Activated T-cell treated with anti-CD3 and anti-CD28 coated beads, Interleukin-2, amount 50 U/mL, for 4 hours (primary cell): ENCODE data around the gene TMEM213. TPM values are rescaled to one million over a fixed set of nuclear protein-coding genes. Genes with fewer than 3 reads are reported as not detected.
"Not testable (repeated sequence)": the region's sequence is repeated elsewhere in the genome, so short reads cannot be mapped to it uniquely, and the experiment has no call there.

Experiments
- ATAC-seq, 2 donors: fragments of 200-7000 bp; cut with Tn5 transposase; one replicate each; pipeline ENCODE4 v1.10.0; 2021
- DNase-seq: peaks from one replicate; pipeline ENCODE4 v3.0.0-alpha.2; 2020
- H3K27me3 Mint-ChIP-seq: one replicate; pipeline ENCODE4 v1.8.0; 2021; ENCODE audit warnings: low read depth, mixed read lengths
- H3K36me3 Mint-ChIP-seq: one replicate; pipeline ENCODE4 v1.8.0; 2022; ENCODE audit warnings: mixed read lengths; ENCODE audit not compliant: insufficient read depth
- H3K4me1 Mint-ChIP-seq: one replicate; pipeline ENCODE4 v1.8.0; 2021; ENCODE audit warnings: low read depth, mixed read lengths
- H3K4me3 Mint-ChIP-seq: one replicate; pipeline ENCODE4 v1.8.0; 2021; ENCODE audit warnings: mild to moderate bottlenecking, moderate library complexity, mixed read lengths
- H3K9me3 Mint-ChIP-seq: one replicate; pipeline ENCODE4 v1.8.0; 2021; ENCODE audit warnings: mixed read lengths
- total RNA-seq, 3 donors: library from RNA; stranded (reverse); gene quantifications; one replicate each; pipeline ENCODE4 v1.2.1, GENCODE V29; 2021

TMEM213 gene
- total RNA-seq, 3 donors from 2014 or later: not detected

- Mint-ChIP-seq H3K4me3 (no peak overlapping the region), H3K9me3 (no peaks in the 10 kb centered on the region), H3K27me3 (no peaks in the 10 kb centered on the region), H3K36me3 (no peaks in the 10 kb centered on the region), H3K4me1 (no peaks in the 10 kb centered on the region)
- DNase-seq: no peak
- ATAC-seq: no peak
Observed at GRCh38 chr7:138773817-138774216, 24.0 kb upstream of the TMEM213 start.

- Mint-ChIP-seq H3K36me3 (no peaks in the 10 kb centered on the region), H3K4me3 (no peak overlapping the region), H3K4me1 (no peaks in the 10 kb centered on the region)
Observed at GRCh38 chr7:138776166-138776833, 21.5 kb upstream of the TMEM213 start.

GRCh38 chr7:138781004-138781403 lies 16.8 kb upstream of the TMEM213 start:
- no peak for DNase-seq
- peaks cover 6% of the 10 kb centered on the region for H3K9me3 Mint-ChIP-seq
- no peak overlapping the region for H3K4me3 Mint-ChIP-seq
- no peak for ATAC-seq
- H3K36me3 Mint-ChIP-seq: no peaks in the 10 kb centered on the region
- H3K27me3 Mint-ChIP-seq: peaks cover 6% of the 10 kb centered on the region
- H3K4me1 Mint-ChIP-seq: no peaks in the 10 kb centered on the region

More at GRCh38 chr7:138776166-138776833, 21.5 kb upstream of the TMEM213 start:
- ATAC-seq (no peak), DNase-seq (no peak)
- H3K9me3 Mint-ChIP-seq: no peaks in the 10 kb centered on the region
- no peaks in the 10 kb centered on the region for H3K27me3 Mint-ChIP-seq

- peaks cover 6% of the 10 kb centered on the region for H3K27me3 Mint-ChIP-seq
- H3K4me1 Mint-ChIP-seq: no peaks in the 10 kb centered on the region
- ATAC-seq (no peak), DNase-seq (no peak)
- no peaks in the 10 kb centered on the region for H3K36me3 Mint-ChIP-seq
- peaks cover 19% of the 10 kb centered on the region for H3K9me3 Mint-ChIP-seq
- H3K4me3 Mint-ChIP-seq: no peak overlapping the region
Observed at GRCh38 chr7:138784692-138785091, 13.1 kb upstream of the TMEM213 start.

- no peak for ATAC-seq
- no peaks in the 10 kb centered on the region for H3K36me3 Mint-ChIP-seq
- H3K27me3 Mint-ChIP-seq: peaks cover 6% of the 10 kb centered on the region
- H3K9me3 Mint-ChIP-seq: peaks cover 19% of the 10 kb centered on the region
- no peak for DNase-seq
- no peak overlapping the region for H3K4me3 Mint-ChIP-seq
- no peaks in the 10 kb centered on the region for H3K4me1 Mint-ChIP-seq
Observed at GRCh38 chr7:138785587-138786437, 12.0 kb upstream of the TMEM213 start.

GRCh38 chr7:138796038-138796615 lies 1.7 kb upstream of the TMEM213 start:
- peaks cover 7% of the 10 kb centered on the region for H3K4me1 Mint-ChIP-seq
- H3K36me3 Mint-ChIP-seq: no peaks in the 10 kb centered on the region
- H3K27me3 Mint-ChIP-seq: peaks cover 3% of the 10 kb centered on the region
- H3K4me3 Mint-ChIP-seq: no peak overlapping the region
- no peaks in the 10 kb centered on the region for H3K9me3 Mint-ChIP-seq
- DNase-seq (no peak), ATAC-seq (no peak)

GRCh38 chr7:138797046-138797445 lies 748 bp upstream of the TMEM213 start:
- not testable (repeated sequence) for H3K36me3 Mint-ChIP-seq, ATAC-seq, H3K9me3 Mint-ChIP-seq, H3K4me3 Mint-ChIP-seq, DNase-seq, H3K4me1 Mint-ChIP-seq, H3K27me3 Mint-ChIP-seq

- no peaks in the 10 kb centered on the region for H3K9me3 Mint-ChIP-seq
- H3K36me3 Mint-ChIP-seq: no peaks in the 10 kb centered on the region
- H3K4me1 Mint-ChIP-seq: peaks cover 7% of the 10 kb centered on the region
- ATAC-seq (no peak), DNase-seq (no peak)
- H3K4me3 Mint-ChIP-seq: no peak overlapping the region
- peaks cover 3% of the 10 kb centered on the region for H3K27me3 Mint-ChIP-seq
Observed at GRCh38 chr7:138798836-138799235, 1.0 kb downstream of the TMEM213 start.

GRCh38 chr7:138799336-138800000 lies 1.7 kb downstream of the TMEM213 start:
- DNase-seq (no peak), ATAC-seq (no peak)
- H3K4me1 Mint-ChIP-seq: peaks cover 7% of the 10 kb centered on the region
- peaks cover 6% of the 10 kb centered on the region for H3K27me3 Mint-ChIP-seq
- no peaks in the 10 kb centered on the region for H3K9me3 Mint-ChIP-seq
- H3K4me3 Mint-ChIP-seq: no peak overlapping the region
- no peaks in the 10 kb centered on the region for H3K36me3 Mint-ChIP-seq

GRCh38 chr7:138801256-138801655 lies 3.5 kb downstream of the TMEM213 start:
- H3K4me3 Mint-ChIP-seq: no peak overlapping the region
- peaks cover 7% of the 10 kb centered on the region for H3K27me3 Mint-ChIP-seq
- DNase-seq: no peak
- no peaks in the 10 kb centered on the region for H3K9me3 Mint-ChIP-seq
- ATAC-seq: no peak
- H3K4me1 Mint-ChIP-seq: peaks cover 7% of the 10 kb centered on the region
- no peaks in the 10 kb centered on the region for H3K36me3 Mint-ChIP-seq

- Mint-ChIP-seq H3K4me1 (peaks cover 4% of the 10 kb centered on the region), H3K27me3 (peaks cover 7% of the 10 kb centered on the region), H3K9me3 (no peaks in the 10 kb centered on the region), H3K4me3 (no peak overlapping the region), H3K36me3 (no peaks in the 10 kb centered on the region)
- no peak for DNase-seq
- no peak for ATAC-seq
Observed at GRCh38 chr7:138802706-138803105, 4.9 kb downstream of the TMEM213 start.

GRCh38 chr7:138804618-138805017 lies 6.8 kb downstream of the TMEM213 start:
- peak in 1 of 2 donors; percentile 34 for ATAC-seq
- Mint-ChIP-seq H3K4me1 (no peaks in the 10 kb centered on the region), H3K9me3 (no peaks in the 10 kb centered on the region), H3K27me3 (peaks cover 4% of the 10 kb centered on the region), H3K36me3 (no peaks in the 10 kb centered on the region), H3K4me3 (no peak overlapping the region)
- DNase-seq: no peak

GRCh38 chr7:138809346-138809745 lies 11.6 kb downstream of the TMEM213 start:
- Mint-ChIP-seq H3K9me3 (no peaks in the 10 kb centered on the region), H3K4me3 (no peak overlapping the region), H3K4me1 (no peaks in the 10 kb centered on the region), H3K27me3 (peaks cover 2% of the 10 kb centered on the region), H3K36me3 (no peaks in the 10 kb centered on the region)
- no peak for ATAC-seq
- DNase-seq: no peak

GRCh38 chr7:138811327-138811726 lies 13.5 kb downstream of the TMEM213 start:
- not testable (repeated sequence) for H3K36me3 Mint-ChIP-seq, H3K4me1 Mint-ChIP-seq, ATAC-seq, DNase-seq, H3K9me3 Mint-ChIP-seq, H3K27me3 Mint-ChIP-seq, H3K4me3 Mint-ChIP-seq
